NCI-H510A treated with DMSO at 0.1 percent for 48 hours (cell line): ENCODE results near the gene VANGL1.

Source experiments
- DNase-seq: peaks from one replicate; lab custom pipeline; 2025; lab: John Stamatoyannopoulos, UW

The VANGL1 gene

DNA sequence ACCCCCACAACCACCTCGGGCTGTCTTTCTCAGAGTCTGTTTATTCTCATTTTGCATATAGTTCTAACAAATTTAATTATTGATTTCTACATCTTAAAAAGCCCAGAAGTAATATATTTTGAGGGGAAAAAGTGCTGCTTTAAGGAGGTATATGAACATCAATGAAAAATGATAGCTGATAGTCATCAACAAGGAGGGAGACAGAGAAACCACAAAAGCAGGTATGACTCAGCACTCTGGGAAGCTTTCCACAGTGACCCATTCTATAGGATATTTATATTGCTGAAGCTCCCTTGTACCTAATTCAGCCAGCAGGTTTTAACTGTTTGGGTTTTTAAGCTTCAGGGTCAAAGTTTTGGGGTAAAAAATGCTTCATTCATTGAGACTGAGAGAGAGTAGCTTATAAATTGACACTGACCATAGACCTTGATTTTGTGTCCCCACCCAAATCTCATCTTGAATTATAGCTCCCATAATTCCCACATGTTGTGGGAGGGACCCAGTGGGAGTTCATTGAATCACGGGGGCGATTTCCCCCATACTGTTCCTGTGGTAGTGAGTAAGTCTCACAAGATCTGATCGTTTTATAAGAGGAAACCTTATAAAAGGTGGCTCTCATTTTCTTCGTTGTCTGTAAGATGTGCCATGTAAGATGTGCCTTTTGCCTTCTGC lies 27.4 kb downstream of the VANGL1 start:
- peak; percentile 41 for DNase-seq

DNA sequence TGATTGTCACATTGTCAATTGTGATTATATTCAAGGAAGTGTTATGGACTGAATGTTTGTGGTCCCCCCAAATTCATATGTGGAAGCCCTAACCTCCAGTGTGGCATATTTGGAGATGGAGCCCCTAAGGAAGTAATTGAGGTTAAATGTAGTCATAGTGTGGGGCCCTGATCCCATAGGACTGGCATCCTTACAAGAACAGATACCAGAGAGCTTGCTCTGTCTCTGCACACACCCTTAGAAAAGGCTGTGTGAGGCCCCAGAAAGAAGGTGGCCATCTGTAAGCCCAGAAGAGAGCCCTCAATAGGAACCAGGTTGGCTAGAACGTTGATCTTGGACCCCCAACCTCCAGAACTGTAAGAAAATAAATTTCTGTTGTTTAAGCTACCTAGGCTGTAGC lies 28.1 kb downstream of the VANGL1 start:
- DNase-seq = no peak

DNA sequence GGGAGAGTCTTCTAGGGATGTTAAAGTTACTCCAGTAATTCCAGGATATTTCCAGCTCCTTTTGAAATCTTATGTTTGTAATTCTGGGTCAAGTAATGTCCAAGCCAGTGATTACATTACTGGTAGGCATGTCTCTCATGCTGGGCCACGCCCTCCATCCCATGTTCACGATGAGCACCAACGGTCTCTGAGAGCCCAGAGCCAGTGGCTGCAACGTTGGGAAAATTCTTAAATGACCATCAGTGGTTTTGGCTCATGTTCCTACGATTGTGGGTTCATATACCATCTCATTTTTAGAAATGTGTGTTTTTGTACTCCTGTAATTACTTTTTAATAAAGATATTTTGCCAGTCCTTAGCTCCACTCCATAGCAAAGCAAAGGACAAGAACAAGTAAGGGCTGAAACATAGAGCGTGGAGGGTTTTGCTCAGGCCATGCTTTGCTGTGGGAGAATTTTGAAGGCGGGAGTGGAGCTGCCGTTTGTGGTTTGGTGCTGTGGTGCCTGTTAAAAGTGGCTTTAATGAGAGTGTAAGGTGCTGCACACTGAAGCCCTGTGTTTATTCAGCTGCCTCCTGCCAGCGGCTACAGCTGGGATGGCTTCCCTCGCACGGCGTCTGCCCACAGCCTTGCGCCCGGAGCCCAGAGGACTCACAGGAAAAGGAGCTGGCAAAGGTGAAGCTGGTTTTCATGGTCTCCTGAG lies 28.9 kb downstream of the VANGL1 start:
- peak; percentile 93 for DNase-seq

DNA sequence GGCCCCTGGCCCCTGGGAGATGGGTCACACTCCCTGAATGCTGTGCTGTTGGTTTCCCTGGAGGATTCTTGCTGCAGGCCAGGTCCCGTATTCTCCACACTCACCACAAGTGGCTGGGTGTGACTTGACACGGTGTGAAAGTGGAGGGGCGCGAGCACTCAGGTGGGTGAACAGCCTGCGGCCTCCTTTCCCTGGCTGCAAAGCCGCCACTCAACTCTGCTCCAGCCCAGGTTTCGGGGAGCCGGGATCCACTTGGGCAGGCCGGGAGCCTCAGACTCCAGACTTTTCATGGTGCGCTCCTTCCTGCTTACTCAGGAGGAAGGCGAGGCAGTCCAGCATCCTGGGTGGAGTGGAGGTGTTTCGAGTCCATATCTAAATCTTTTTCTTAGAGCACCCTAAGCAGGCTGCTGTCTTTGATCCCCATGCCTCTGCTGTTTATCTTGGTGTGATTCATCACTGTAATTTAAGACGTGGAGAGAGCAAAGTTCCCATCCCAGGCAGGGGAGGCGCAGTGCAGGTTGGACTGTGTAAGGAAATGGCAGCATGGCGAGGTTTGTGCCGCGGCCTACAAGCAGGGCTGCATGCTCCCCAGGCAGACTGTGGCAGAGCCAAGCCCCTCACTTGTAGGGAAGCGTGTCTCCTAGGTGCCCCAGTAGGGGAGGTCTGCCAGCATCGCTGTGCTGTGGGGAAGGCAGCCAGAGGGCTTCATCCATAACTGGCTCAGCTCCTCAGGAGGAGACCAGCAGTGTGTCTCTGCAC lies 29.6 kb downstream of the VANGL1 start:
- DNase-seq = peak; percentile 68

DNA sequence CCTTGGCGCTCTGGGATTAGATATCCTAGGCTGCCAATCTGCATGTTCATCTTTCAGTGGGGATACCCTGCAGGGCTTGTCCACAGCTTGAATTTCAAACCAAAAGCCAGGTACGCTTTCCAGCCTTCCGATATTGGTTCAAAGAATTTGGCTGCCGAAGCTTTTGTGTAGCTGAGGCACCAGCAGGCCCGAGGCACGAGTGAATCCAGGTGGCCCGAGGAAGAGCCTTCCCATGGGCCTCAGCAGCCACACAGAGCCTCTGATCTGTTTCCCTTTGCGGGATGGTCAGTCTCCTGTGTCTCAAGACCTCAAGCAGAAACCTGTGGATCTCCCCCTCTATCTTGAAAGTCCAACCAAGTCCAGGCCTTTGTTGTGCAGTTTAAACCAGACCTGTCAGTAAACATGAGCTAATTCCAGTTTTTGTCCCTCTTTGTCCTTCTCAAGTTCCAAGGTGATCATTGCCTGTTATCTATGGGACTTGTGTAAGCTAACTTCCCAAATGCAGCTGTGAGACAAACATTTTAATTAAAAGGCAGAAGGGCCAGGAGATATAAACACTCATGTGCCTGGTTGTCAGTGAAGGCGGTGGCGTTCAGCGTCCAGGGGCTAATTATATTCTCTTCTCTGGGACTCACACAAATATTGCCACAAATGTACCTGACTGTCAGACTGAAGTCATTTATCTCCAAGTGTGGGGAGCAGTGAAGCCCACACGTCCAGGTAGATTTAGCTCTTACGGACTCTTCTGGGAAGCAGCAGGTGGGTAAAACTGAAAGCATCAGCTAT lies 30.6 kb downstream of the VANGL1 start:
- no peak for DNase-seq

DNA sequence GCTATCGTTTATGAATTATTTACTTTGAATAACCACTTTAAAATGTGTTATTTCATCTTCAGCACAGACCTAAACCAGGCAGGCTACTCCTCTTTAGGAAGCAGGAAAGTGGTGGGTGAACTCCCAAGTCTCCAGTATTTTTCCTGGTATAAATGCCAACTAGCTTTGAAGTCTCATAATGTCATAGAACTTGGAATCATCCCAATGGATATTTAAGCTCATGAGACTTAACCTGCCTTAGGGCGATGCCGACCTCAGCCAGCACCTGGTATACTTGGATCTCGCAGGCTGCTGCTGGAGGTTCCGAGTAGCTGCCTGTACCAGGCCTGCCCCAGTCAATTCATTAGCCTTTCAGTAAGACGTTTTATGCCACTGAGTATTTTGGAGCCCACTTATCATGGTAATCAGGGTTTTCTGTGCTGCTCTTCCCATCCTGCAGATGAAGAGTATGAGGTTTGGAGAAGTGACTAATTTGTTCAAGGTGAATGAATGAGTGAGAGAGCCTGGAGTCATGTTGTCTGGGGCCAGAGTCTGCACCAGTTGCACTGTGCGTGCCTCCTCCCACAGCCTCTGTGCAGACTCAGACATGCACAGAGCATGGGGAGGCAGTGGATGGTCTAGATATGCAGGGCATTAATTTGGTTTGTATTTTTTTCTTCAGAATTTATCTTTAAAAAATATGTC lies 34.9 kb downstream of the VANGL1 start:
- DNase-seq = no peak

DNA sequence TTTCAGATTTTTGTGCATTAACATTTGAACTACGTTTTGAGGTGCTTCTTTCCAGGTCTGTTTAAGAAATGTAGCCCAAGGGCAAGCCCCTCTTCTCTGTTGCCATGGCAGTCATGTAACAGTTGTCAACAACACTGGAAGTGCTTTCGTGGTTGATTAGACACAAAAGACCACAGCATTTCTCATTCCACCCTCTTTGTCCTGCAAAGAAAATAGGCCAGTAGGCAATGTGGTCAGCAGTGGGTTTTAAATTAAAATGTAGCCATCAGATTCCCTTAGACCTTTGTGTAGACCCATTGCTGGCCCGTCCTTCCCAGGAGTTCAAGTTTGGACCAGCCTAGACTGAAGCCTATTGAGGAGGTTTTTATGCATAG lies 35.4 kb downstream of the VANGL1 start:
- no peak for DNase-seq

DNA sequence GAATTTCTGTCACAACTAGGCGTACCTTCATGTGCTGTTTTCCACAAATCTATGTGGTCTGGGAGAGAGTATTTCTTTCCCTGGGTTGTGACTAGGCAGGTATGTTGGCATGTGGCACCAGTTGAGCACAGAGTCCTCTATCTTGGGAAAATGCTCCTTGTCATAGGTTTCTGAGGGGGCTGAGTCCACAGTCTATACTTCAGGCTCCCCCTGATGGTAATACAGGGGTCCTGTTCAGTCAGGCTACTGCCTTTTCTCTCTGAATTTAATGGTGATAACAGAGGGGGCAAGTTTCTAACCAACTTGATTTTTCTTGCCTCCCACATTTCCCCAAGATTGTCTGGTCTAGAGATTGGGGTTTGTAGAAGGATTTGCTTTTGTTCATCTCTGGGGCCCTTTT lies 35.8 kb downstream of the VANGL1 start:
- DNase-seq = no peak

DNA sequence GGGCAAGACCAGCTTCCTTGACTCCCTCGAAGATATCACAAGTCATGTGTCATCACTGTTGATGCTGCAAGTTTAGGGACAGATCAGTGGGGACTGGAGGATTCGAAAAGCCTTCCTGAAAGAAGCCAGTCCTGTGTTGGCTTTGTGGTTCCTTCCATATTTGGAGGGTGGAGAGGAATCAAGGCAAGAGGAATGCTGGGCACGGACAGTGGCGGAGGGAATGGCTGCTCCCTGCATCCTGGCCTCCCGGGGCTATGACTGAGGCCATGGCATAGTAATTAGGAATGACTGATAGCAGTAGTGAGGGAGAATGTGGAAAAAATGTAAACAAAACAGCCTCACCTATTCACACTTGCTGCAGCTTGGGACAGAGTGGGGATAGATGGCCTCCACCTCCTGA lies 36.4 kb downstream of the VANGL1 start:
- DNase-seq = no peak

DNA sequence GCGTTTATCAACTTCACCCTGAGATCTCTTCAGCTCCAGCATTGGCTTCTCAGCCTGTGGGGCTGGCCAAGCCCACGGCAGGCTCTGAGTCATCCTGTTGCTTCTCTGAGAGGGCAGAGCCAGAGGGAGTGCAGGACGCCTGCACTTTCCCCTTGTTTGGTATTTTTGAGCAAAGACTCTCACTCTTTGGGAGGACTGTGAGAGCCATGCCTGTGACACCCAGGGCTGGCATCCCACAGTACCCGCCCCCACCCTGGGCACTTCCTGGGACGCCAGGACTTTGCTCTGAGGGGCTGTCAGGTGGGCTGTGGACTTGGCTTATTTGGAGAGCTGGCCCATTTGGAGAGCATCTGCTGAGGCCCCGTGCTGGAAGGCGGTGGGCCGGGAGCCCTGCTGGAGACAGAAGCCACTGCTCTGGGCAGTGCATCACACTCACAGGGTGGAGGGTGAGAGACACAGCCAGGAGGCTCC lies 37.4 kb downstream of the VANGL1 start:
- no peak for DNase-seq

DNA sequence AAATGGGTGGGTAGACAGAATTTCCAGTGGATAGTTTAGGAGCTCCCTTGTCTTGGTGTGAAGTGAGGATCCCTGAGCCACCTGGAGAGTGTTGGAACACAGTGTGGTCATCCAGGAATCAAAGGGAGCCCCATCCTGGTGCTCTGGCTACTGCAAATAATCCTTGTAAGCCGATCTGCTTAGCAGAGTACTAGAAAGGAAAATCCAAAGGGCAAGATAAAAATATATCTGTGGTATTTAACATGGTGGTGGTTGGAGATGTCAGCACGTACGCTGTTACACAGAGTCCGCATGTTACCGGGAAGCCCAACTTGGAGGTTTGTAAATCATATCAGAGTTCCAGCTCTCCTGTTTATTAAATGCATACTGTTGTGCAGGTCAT lies 39.0 kb downstream of the VANGL1 start:
- DNase-seq = no peak

DNA sequence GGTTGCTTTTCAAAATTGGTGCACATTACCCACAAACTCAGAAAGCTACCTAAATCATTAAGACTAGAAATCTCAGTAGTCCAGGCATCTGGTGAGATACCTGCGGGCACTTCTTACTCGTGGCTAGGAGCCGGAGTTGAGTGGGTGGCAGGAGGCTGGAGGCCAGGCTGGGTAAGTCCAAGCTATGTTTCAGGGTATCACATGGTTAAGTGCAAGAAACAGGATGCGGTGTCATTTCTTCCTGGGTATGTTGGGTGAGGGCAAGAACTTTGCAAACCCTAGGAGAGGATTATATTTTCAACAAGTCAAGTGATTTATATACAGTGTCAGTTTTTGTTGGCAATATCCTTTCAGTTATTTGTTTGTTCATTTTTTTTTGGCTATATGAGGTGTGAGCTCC lies 41.0 kb downstream of the VANGL1 start:
- no peak for DNase-seq

DNA sequence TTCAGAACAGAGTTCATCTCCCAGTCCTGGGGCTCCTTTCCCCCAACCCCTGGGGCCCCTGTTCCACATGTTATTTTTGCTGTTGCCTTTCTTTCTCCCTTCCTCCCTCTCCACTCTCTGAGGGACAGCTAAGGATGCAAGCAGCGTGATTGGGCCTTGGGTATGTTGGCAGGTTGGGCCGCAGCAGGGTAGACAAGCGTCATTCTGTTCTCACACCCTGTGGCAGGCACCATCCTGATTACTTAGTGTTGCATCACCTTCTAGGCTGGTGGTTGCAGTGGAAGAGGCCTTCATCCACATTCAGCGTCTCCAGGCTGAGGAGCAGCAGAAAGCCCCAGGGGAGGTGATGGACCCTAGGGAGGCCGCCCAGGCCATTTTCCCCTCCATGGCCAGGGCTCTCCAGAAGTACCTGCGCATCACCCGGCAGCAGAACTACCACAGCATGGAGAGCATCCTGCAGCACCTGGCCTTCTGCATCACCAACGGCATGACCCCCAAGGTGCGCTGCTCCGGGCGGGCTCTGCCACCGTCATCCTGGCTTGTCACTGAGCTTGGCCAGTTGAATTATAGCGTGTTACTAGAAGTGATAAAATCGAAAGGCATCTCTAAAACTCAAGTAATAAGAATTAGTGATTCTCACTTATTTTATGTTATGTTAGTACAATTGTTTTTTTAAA lies 43.4 kb downstream of the VANGL1 start:
- no peak for DNase-seq

DNA sequence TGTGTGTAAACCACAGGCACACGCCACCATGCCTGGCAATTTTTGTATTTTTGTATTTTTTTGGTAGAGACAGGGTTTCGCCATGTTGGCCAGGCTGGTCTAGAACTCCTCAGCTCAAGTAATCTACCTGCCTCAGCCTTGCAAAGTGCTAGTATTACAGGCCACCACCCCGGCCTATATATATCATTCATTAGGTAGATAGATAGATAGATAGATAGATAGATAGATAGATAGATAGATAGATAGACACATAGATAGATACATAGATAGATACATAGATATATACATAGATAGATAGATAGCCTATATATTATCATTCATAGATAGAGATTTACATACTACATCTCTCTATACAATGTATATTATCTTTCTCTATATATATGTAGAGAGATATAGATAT lies 46.0 kb downstream of the VANGL1 start:
- DNase-seq = no peak

DNA sequence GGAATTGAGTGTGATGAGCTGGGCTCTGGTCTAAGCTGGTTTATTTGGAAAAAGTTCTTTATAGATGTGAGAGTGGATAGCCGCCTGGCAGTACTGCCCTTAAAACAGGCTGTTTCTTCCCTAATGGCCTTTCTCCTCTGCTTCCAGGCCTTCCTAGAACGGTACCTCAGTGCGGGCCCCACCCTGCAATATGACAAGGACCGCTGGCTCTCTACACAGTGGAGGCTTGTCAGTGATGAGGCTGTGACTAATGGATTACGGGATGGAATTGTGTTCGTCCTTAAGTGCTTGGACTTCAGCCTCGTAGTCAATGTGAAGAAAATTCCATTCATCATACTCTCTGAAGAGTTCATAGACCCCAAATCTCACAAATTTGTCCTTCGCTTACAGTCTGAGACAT lies 49.2 kb downstream of the VANGL1 start:
- no peak for DNase-seq

DNA sequence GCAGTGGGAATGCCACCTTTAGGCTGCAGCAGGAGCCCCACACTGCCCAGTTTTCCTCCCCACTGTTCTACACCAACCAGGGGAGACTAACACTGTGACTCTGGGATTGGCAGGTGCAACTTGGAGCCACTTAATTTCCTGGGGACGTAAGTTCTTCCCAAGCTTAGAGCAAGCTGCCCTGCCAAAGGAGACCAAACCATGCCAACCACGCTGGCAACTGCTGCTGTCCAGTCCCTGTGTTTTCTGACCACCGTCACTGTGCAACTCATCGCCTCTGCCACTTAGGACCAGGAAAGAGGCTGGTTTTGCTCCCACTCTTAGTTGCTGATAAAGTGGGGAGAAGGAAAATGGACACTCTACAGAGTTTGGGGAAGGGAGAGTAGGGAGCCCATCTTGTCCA lies 50.5 kb downstream of the VANGL1 start:
- DNase-seq = no peak

DNA sequence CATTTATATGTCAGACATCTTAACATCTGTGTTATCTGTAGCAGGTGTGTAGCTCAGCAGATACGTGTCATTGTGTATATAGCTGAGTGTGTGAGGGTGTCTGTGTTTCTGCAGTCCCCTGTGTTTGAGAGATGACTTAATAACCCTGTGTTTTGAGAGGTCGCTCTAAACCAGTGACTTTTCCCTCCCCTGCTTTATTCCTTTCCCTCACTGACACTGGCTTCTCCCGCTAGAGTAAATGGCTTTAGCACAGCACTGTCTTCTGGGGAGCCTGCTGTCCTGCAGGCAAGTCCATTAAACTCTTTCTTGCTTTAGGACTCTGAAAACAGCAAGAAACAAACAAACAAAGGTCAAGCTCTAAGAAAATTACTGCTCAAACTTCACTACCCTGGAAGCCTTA lies 53.0 kb downstream of the VANGL1 start:
- DNase-seq = no peak

DNA sequence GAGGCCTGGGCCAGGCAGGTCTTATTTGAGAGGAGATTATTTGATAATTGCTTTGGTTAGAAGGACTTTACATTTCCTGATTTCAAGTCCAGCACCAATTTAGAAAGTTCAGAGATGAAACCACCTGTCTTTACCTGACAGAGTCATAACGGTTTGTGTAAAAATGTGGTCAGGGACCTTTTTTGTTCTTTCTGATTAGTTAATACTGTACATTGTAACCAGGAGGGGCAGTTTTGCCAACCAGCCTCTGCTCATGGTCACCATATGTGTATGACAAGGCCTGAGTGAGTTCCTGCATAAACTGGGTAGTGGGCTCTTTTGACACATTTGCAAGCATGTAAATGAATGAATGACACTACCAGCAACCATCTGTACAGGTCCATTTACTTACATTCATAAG lies 55.8 kb downstream of the VANGL1 start:
- DNase-seq = no peak

DNA sequence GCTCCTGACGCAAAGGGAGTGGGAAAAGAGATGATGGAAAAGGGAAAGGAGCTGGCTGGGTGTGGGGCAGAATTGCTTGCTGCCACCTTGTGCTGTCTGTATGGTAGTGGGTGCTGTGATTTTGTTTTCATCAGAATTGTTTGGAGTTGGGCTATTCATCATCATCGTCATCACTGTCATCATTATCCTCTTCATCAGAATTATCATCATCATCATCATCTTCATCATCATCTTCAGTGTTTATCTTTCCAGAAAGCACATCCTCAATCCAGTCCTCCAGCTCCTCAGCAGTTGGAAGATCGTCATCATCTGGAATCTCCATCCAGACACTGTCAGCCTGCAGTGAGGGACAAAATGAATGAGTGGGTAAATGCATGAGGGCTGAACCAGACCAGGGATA lies 59.3 kb downstream of the VANGL1 start:
- DNase-seq = no peak

DNA sequence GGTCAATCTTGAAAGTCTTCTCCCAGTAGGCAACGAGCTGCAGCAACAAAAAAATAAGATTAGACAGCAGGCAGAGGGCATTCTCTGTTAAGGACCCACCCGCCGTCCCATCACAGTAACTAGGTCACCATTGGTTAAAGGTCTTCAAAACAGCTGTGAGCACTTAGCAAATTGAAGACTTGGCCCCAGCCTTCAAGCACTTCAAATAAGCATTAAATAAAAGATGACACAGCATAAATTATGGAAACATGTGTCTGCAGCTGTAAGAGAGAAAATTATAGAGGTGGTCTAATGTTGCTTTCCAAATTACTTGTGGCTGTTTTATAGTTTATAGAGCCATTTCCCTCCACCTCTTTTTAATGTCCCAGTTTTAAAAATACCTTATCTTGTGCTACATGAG lies 61.2 kb downstream of the VANGL1 start:
- DNase-seq = no peak
